OCI-LY3 (cell line): Measurements from ENCODE around the gene RAB5B.

Experiments
- CTCF ChIP-seq: fragments of 200-600, 300-600 bp; sonication (generic); IDR thresholded peaks from 2 replicates; pipeline ENCODE4 v1.5.1; 2014; ENCODE audit warnings: antibody characterized with exemption, low read length, low read depth
- EZH2phosphoT487 ChIP-seq: fragments of 200-600 bp; shearing (Covaris generic); IDR thresholded peaks from 2 replicates; pipeline ENCODE4 v1.6.1; 2018; ENCODE audit warnings: antibody characterized with exemption, mixed run types, low read depth

GRCh38 chr12:55946553-55946952, 27.3 kb upstream of the RAB5B start:
- TF ChIP-seq EZH2phosphoT487 = no peak
- no peak for TF ChIP-seq CTCF
